ENCODE measurements around the gene STAT5B. TPM values are rescaled to one million over a fixed set of nuclear protein-coding genes. Genes with fewer than 3 reads are reported as not detected.
"Not testable (repeated sequence)": the region's sequence is repeated elsewhere in the genome, so short reads cannot be mapped to it uniquely, and the experiment has no call there.

STAT5B gene
- total RNA-seq, 1 experiment from 2014 or later: 42.9 TPM

DNA sequence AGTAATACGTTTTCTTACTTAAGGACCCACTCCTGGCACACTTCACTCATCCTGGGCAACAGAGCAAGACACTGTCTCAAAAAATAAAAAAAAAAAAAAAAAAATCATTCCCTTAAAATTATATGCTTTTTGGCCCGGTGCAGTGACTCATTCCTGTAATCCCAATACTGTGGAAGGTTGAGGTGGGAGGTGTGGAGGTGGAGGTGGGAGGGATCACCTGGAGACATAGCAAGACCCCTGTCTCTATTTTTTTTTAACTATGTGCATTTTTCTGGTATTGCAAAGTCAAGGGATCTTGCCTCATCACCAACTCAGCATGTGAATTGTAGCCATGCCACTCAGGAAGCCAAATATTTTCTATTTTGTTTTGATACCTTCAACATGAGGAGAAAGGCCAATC, 9.7 kb downstream of the STAT5B start:
- Histone ChIP-seq H2BK12ac (ENCODE audit: insufficient read length, low read depth, low read length) (no peak overlapping the region), H3K27ac (ENCODE audit: insufficient read length, low read depth, low read length) (no peak overlapping the region), H3K4ac (ENCODE audit: low read depth, low read length) (no peak overlapping the region), H3K56ac (ENCODE audit: insufficient read length, low read depth, low read length) (no peak overlapping the region), H3K23me2 (ENCODE audit: insufficient read length, low read depth, low read length, poor library complexity, severe bottlenecking) (no peaks in the 10 kb centered on the region), H3K27me3 (ENCODE audit: insufficient read depth, low read length) (no peaks in the 10 kb centered on the region), H2BK120ac (ENCODE audit: low read depth, low read length, poor library complexity, severe bottlenecking) (no peak overlapping the region), H2BK5ac (ENCODE audit: insufficient read length, low read length) (no peak overlapping the region), H4K8ac (replicated peaks; ENCODE audit: insufficient read length, low read depth, low read length) (no peak overlapping the region), H3K14ac (ENCODE audit: insufficient read depth, low read length) (no peak overlapping the region), H3K79me2 (ENCODE audit: insufficient read depth, low read length) (no peaks in the 10 kb centered on the region; the same call in 1 of the 2 replicates), H3K4me2 (ENCODE audit: insufficient read depth, insufficient read length, low read length) (no peak overlapping the region), H4K5ac (ENCODE audit: insufficient read length, low read depth, low read length) (no peak overlapping the region), H2AFZ (ENCODE audit: low read length) (no peak overlapping the region), H3K9me3 (ENCODE audit: control insufficient read depth, low read depth, low read length) (no peaks in the 10 kb centered on the region), H2BK15ac (ENCODE audit: low read depth, low read length) (no peak overlapping the region), H3K23ac (ENCODE audit: insufficient read length, low read depth, low read length) (no peak overlapping the region), H3K4me1 (ENCODE audit: insufficient read depth, low read length) (no peaks in the 10 kb centered on the region), H3K79me1 (ENCODE audit: insufficient read depth, low read depth, low read length, poor library complexity, severe bottlenecking) (peaks cover 5% of the 10 kb centered on the region), H4K91ac (ENCODE audit: insufficient read length, low read depth, low read length) (no peak overlapping the region), H3T11ph (ENCODE audit: low read length) (no peak overlapping the region), H4K20me1 (ENCODE audit: control insufficient read depth, insufficient read depth, insufficient read length) (no peaks in the 10 kb centered on the region), H2BK20ac (ENCODE audit: low read depth, low read length, poor library complexity, severe bottlenecking) (no peak overlapping the region), H3K9ac (ENCODE audit: extremely low read depth, insufficient read length, low read length) (no peak overlapping the region), H2AK5ac (ENCODE audit: insufficient read length, low read length) (no peak overlapping the region), H3K18ac (ENCODE audit: insufficient read length, low read depth, low read length) (no peak overlapping the region)
- no peak overlapping the region for H3K4me3 Mint-ChIP-seq
- no peaks in the 10 kb centered on the region; a peak in 2 of 7 replicates for H3K36me3 Mint-ChIP-seq (ENCODE audit: insufficient read depth in 1 of 3, low read depth in 3 of 3)
- H3K27me3 Mint-ChIP-seq (ENCODE audit: low read depth): no peaks in the 10 kb centered on the region
- peaks cover 0 to 3% of the 10 kb centered on the region in 2 experiments; a peak in 2 of 4 replicates for H3K4me1 Mint-ChIP-seq
- no CpG with 5 or more reads among the region's 2 CpGs for WGBS (ENCODE audit: extremely low coverage, insufficient read length, low lambda C conversion rate)
- no peak for DNase-seq
- H3K27ac Mint-ChIP-seq: no peak overlapping the region; a peak in 1 of 7 replicates
- TF ChIP-seq, protein P1, sequence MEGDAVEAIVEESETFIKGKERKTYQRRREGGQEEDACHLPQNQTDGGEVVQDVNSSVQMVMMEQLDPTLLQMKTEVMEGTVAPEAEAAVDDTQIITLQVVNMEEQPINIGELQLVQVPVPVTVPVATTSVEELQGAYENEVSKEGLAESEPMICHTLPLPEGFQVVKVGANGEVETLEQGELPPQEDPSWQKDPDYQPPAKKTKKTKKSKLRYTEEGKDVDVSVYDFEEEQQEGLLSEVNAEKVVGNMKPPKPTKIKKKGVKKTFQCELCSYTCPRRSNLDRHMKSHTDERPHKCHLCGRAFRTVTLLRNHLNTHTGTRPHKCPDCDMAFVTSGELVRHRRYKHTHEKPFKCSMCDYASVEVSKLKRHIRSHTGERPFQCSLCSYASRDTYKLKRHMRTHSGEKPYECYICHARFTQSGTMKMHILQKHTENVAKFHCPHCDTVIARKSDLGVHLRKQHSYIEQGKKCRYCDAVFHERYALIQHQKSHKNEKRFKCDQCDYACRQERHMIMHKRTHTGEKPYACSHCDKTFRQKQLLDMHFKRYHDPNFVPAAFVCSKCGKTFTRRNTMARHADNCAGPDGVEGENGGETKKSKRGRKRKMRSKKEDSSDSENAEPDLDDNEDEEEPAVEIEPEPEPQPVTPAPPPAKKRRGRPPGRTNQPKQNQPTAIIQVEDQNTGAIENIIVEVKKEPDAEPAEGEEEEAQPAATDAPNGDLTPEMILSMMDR (conservative IDR thresholded peaks at IDR 0.05): no peak
- H3K9me3 Mint-ChIP-seq: peaks cover 0 to 4% of the 10 kb centered on the region in 2 experiments; a peak in 1 of 5 replicates

DNA sequence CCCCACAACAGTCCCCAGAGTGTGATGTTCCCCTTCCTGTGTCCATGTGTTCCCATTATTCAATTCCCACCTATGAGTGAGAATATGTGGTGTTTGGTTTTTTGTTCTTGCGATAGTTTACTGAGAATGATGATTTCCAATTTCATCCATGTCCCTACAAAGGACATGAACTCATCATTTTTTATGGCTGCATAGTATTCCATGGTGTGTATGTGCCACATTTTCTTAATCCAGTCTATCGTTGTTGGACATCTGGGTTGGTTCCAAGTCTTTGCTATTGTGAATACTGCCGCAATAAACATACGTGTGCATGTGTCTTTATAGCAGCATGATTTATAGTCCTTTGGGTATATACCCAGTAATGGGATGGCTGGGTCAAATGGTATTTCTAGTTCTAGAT, 11.8 kb downstream of the STAT5B start:
- not testable (repeated sequence) for H3K36me3 Mint-ChIP-seq (ENCODE audit: insufficient read depth in 1 of 3, low read depth in 3 of 3); H2BK120ac ChIP-seq (ENCODE audit: low read depth, low read length, poor library complexity, severe bottlenecking); H3K18ac ChIP-seq (ENCODE audit: insufficient read length, low read depth, low read length); H3K4me2 ChIP-seq (ENCODE audit: insufficient read depth, insufficient read length, low read length); H2AFZ ChIP-seq (ENCODE audit: low read length); H2BK5ac ChIP-seq (ENCODE audit: insufficient read length, low read length); H4K20me1 ChIP-seq (ENCODE audit: control insufficient read depth, insufficient read depth, insufficient read length); H3K79me2 ChIP-seq (ENCODE audit: insufficient read depth, low read length); H3K79me1 ChIP-seq (ENCODE audit: insufficient read depth, low read depth, low read length, poor library complexity, severe bottlenecking); H3K9me3 ChIP-seq (ENCODE audit: control insufficient read depth, low read depth, low read length); H3K27ac Mint-ChIP-seq; H3K14ac ChIP-seq (ENCODE audit: insufficient read depth, low read length); H2AK5ac ChIP-seq (ENCODE audit: insufficient read length, low read length); DNase-seq; H3K56ac ChIP-seq (ENCODE audit: insufficient read length, low read depth, low read length); H3K23me2 ChIP-seq (ENCODE audit: insufficient read length, low read depth, low read length, poor library complexity, severe bottlenecking); H2BK12ac ChIP-seq (ENCODE audit: insufficient read length, low read depth, low read length); H3K4me1 ChIP-seq (ENCODE audit: insufficient read depth, low read length); H3K4me3 Mint-ChIP-seq; H3K27me3 ChIP-seq (ENCODE audit: insufficient read depth, low read length); H3K27me3 Mint-ChIP-seq (ENCODE audit: low read depth); H3K4ac ChIP-seq (ENCODE audit: low read depth, low read length); H3T11ph ChIP-seq (ENCODE audit: low read length); H3K27ac ChIP-seq (ENCODE audit: insufficient read length, low read depth, low read length); H4K8ac ChIP-seq (replicated peaks; ENCODE audit: insufficient read length, low read depth, low read length); H2BK15ac ChIP-seq (ENCODE audit: low read depth, low read length); H4K91ac ChIP-seq (ENCODE audit: insufficient read length, low read depth, low read length); H4K5ac ChIP-seq (ENCODE audit: insufficient read length, low read depth, low read length); H3K4me1 Mint-ChIP-seq; H2BK20ac ChIP-seq (ENCODE audit: low read depth, low read length, poor library complexity, severe bottlenecking); H3K9me3 Mint-ChIP-seq; H3K23ac ChIP-seq (ENCODE audit: insufficient read length, low read depth, low read length); H3K9ac ChIP-seq (ENCODE audit: extremely low read depth, insufficient read length, low read length)
- WGBS (ENCODE audit: extremely low coverage, insufficient read length, low lambda C conversion rate): no CpG with 5 or more reads among the region's 4 CpGs

Data from H9 (cell line).